GM19035 (cell line): Measurements from ENCODE around the gene ADAMTS15.

ENCODE experiments used
- ATAC-seq: cut with Tn5 transposase; IDR thresholded peaks from one replicate; pipeline ENCODE4 v1.9.1; 2021; ENCODE audit not compliant: unreplicated experiment

Gene ADAMTS15

GRCh38 chr11:130418210-130418609 lies 30.2 kb upstream of the ADAMTS15 start:
- ATAC-seq, result no peak

- ATAC-seq, result no peak
Observed at GRCh38 chr11:130418756-130419155, 29.7 kb upstream of the ADAMTS15 start.

- ATAC-seq, result no peak
Observed at GRCh38 chr11:130420478-130421198, 27.8 kb upstream of the ADAMTS15 start.

GRCh38 chr11:130421199-130421585 lies 27.3 kb upstream of the ADAMTS15 start:
- no peak for ATAC-seq

GRCh38 chr11:130421697-130422096 lies 26.7 kb upstream of the ADAMTS15 start:
- ATAC-seq, result no peak

- no peak for ATAC-seq
Observed at GRCh38 chr11:130422251-130422995, 26.0 kb upstream of the ADAMTS15 start.

GRCh38 chr11:130423541-130424142 lies 24.8 kb upstream of the ADAMTS15 start:
- no peak for ATAC-seq

GRCh38 chr11:130424613-130425140 lies 23.8 kb upstream of the ADAMTS15 start:
- ATAC-seq, result no peak

GRCh38 chr11:130425156-130425555 lies 23.3 kb upstream of the ADAMTS15 start:
- no peak for ATAC-seq

- no peak for ATAC-seq
Observed at GRCh38 chr11:130426223-130426836, 22.1 kb upstream of the ADAMTS15 start.

- ATAC-seq, result no peak
Observed at GRCh38 chr11:130426837-130427341, 21.6 kb upstream of the ADAMTS15 start.

GRCh38 chr11:130427581-130428315 lies 20.7 kb upstream of the ADAMTS15 start:
- no peak for ATAC-seq

GRCh38 chr11:130428316-130429119 lies 19.9 kb upstream of the ADAMTS15 start, which contains the start of gene ADAMTS8:
Gene ADAMTS8, minus strand, starts transcription at chr11:130428609. Its CDS starts 323 bp downstream, at chr11:130428286.
- ATAC-seq, result no peak

GRCh38 chr11:130429120-130429681 lies 19.2 kb upstream of the ADAMTS15 start:
- ATAC-seq, result no peak

- no peak for ATAC-seq
Observed at GRCh38 chr11:130429983-130430382, 18.5 kb upstream of the ADAMTS15 start.

GRCh38 chr11:130431331-130431773 lies 17.1 kb upstream of the ADAMTS15 start:
- no peak for ATAC-seq

- no peak for ATAC-seq
Observed at GRCh38 chr11:130431801-130432200, 16.6 kb upstream of the ADAMTS15 start.

- ATAC-seq, result no peak
Observed at GRCh38 chr11:130433357-130433756, 15.1 kb upstream of the ADAMTS15 start.
